Spinal cord (tissue), 10 donors: ENCODE data around the gene USP25. TPM values are rescaled to one million over a fixed set of nuclear protein-coding genes. Genes with fewer than 3 reads are reported as not detected.
"Not testable (repeated sequence)": the region's sequence is repeated elsewhere in the genome, so short reads cannot be mapped to it uniquely, and the experiment has no call there.

ENCODE experiments used
- DNase-seq, 6 donors: peaks; one replicate each; pipeline versions ENCODE4 v3.0.0 to v3.0.0-alpha.2; 2013 to 2015; ENCODE audit warnings: low spot score in 6 of 6, low read depth in 4 of 6
- H3K27ac ChIP-seq: one replicate; pipeline ENCODE4 v1.5.1; 2013; ENCODE audit warnings: low read depth, low read length, control low read depth
- H3K27me3 ChIP-seq: one replicate; pipeline ENCODE4 v1.6.1; 2013; ENCODE audit warnings: low read length; ENCODE audit not compliant: control insufficient read depth, insufficient read depth
- H3K36me3 ChIP-seq: one replicate; pipeline ENCODE4 v1.6.1; 2013; ENCODE audit warnings: low read length; ENCODE audit not compliant: control insufficient read depth, insufficient read depth
- H3K4me1 ChIP-seq: one replicate; pipeline ENCODE4 v1.6.1; 2013; ENCODE audit warnings: low read length; ENCODE audit not compliant: control insufficient read depth, insufficient read depth
- H3K4me3 ChIP-seq: one replicate; pipeline ENCODE4 v1.5.1; 2013; ENCODE audit warnings: low read depth, low read length, control low read depth
- H3K9me3 ChIP-seq: one replicate; pipeline ENCODE4 v1.6.1; 2013; ENCODE audit warnings: low read length; ENCODE audit not compliant: control insufficient read depth, insufficient read depth
- WGBS: methylation state at CpG from one replicate; pipeline ENCODE4 v1.1.5; 2013; ENCODE audit warnings: missing lambda C conversion rate; ENCODE audit not compliant: insufficient coverage; 5-methylcytosine and 5-hydroxymethylcytosine counted together
- polyA plus RNA-seq, 2 donors: library from polyadenylated mRNA; unstranded; fragments of 120-200 nt; gene quantifications; one replicate each; pipeline ENCODE4 v1.2.1, GENCODE V29; 2013; ENCODE audit not compliant: insufficient read length in 2 of 2
- total RNA-seq, 2 donors: library from RNA; depleted of rRNA in 1 of 2; stranded (reverse); fragments of 120-200 nt in 1 of 2; fragments of >200 nt in 1 of 2; gene quantifications; one replicate each; pipeline versions ENCODE4 v1.2.3 to v1.2.4, GENCODE V29; 2013 to 2014
- donor health status: healthy.

Gene USP25
- total and polyA plus RNA-seq, 4 donors, result 27.5 to 87.9 (median 52.8) TPM

GRCh38 chr21:15730484-15731242 lies 881 bp downstream of the USP25 start:
- peak overlapping the region; percentile 64 for H3K4me3 ChIP-seq
- 0% methylated on average over 19 of the region's 30 CpGs for WGBS
- no peaks in the 10 kb centered on the region for H3K9me3 ChIP-seq
- no peaks in the 10 kb centered on the region for H3K27me3 ChIP-seq
- H3K36me3 ChIP-seq, result no peaks in the 10 kb centered on the region
- peaks cover 3% of the 10 kb centered on the region for H3K4me1 ChIP-seq
- peak in 4 of 6 donors; percentile 8 to 74 (median 46) for DNase-seq
- peak overlapping the region; percentile 64 for H3K27ac ChIP-seq

- H3K9me3 ChIP-seq, result no peaks in the 10 kb centered on the region
- H3K27ac ChIP-seq, result no peak overlapping the region
- peak overlapping the region; percentile 64 for H3K4me3 ChIP-seq
- WGBS, result 3% methylated on average over 3 of the region's 4 CpGs
- H3K36me3 ChIP-seq, result no peaks in the 10 kb centered on the region
- H3K4me1 ChIP-seq, result peaks cover 3% of the 10 kb centered on the region
- no peak for DNase-seq
- H3K27me3 ChIP-seq, result no peaks in the 10 kb centered on the region
These were observed 1.4 kb downstream of the USP25 start for GRCh38 chr21:15731243-15731613.

DNA sequence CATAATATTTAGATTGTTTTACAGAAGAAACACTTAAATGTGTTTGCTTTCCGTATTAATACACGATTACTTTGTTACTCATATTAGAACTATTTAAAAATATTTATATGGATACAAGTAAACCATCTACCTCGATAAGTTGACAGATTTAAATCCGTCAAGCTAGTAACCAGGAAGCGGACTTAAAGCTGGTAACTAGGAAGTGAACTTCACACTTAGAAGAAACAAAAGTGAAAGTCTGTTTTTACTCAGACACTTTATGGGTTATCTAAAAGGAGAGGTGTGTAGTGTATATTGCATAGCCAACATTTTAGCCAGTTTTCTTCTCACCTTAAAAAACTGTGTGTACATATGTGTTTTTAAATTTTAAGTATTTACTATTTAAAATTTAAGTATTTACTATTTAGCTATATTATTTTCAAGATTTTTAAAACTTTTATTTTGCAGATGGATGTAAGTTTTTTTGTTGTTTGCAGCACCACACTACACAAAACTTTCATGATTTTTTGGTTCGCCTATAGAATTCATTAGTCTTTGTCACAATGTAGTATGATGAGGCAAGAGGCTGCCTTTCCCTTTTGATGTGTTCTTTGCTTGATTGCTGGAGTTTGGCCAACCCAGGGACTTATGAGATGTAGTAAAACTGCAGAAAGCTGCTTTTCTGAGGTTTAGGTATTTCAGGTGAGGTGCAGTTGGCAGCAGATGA lies 2.7 kb downstream of the USP25 start:
- Histone ChIP-seq H3K27ac (no peak overlapping the region), H3K4me3 (peak overlapping the region; percentile 64), H3K9me3 (no peaks in the 10 kb centered on the region), H3K27me3 (no peaks in the 10 kb centered on the region), H3K4me1 (peaks cover 3% of the 10 kb centered on the region), H3K36me3 (no peaks in the 10 kb centered on the region)
- peak in 1 of 6 donors; percentile 18 for DNase-seq
- WGBS, result no CpG with 5 or more reads among the region's 6 CpGs

- no peaks in the 10 kb centered on the region for H3K27me3 ChIP-seq
- WGBS, result no CpG with 5 or more reads among the region's 3 CpGs
- DNase-seq, result no peak
- no peaks in the 10 kb centered on the region for H3K36me3 ChIP-seq
- no peak overlapping the region for H3K4me3 ChIP-seq
- H3K9me3 ChIP-seq, result no peaks in the 10 kb centered on the region
- H3K4me1 ChIP-seq, result peaks cover 3% of the 10 kb centered on the region
- no peak overlapping the region for H3K27ac ChIP-seq
These were observed 3.2 kb downstream of the USP25 start for GRCh38 chr21:15732996-15733329.

GRCh38 chr21:15735409-15735808 lies 5.6 kb downstream of the USP25 start:
- no peak for DNase-seq
- Histone ChIP-seq H3K4me3 (no peak overlapping the region), H3K9me3 (no peaks in the 10 kb centered on the region), H3K27me3 (no peaks in the 10 kb centered on the region), H3K36me3 (no peaks in the 10 kb centered on the region), H3K27ac (no peak overlapping the region), H3K4me1 (no peaks in the 10 kb centered on the region)
- WGBS, result 100% methylated on average over 1 of the region's 2 CpGs

GRCh38 chr21:15735931-15736330 lies 6.1 kb downstream of the USP25 start:
- 83% methylated on average over 2 of the region's 4 CpGs for WGBS
- H3K4me1 ChIP-seq, result not testable (repeated sequence)

DNA sequence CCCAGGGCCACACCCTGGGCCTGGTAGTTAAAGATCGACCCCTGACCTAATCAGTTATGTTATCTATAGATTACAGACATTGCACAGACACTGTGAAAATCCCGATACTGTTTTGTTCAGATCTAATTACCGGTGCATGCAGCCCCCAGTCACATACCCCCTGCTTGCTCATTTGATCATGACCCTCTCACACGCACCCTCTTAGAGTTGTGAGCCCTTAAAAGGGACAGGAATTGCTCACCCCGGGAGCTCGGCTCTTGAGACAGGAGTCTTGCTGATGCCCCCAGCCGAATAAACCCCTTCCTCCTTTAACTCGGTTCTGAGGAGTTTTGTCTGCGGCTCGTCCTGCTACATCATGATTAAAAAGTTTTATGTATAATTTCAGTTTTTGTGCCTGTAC lies 9.0 kb downstream of the USP25 start:
- H3K27ac ChIP-seq, H3K9me3 ChIP-seq, DNase-seq, H3K27me3 ChIP-seq, H3K4me1 ChIP-seq, H3K4me3 ChIP-seq, H3K36me3 ChIP-seq: not testable (repeated sequence)
- 49% methylated on average over 2 of the region's 10 CpGs for WGBS

More at GRCh38 chr21:15735931-15736330, 6.1 kb downstream of the USP25 start:
- H3K4me3 ChIP-seq, DNase-seq, H3K27ac ChIP-seq, H3K36me3 ChIP-seq, H3K9me3 ChIP-seq, H3K27me3 ChIP-seq: not testable (repeated sequence)

GRCh38 chr21:15740383-15740782 lies 10.6 kb downstream of the USP25 start:
- H3K4me3 ChIP-seq, result no peak overlapping the region
- H3K9me3 ChIP-seq, result no peaks in the 10 kb centered on the region
- DNase-seq, result no peak
- no CpG with 5 or more reads among the region's 3 CpGs for WGBS
- no peaks in the 10 kb centered on the region for H3K27me3 ChIP-seq
- peaks cover 6% of the 10 kb centered on the region for H3K36me3 ChIP-seq
- H3K27ac ChIP-seq, result no peak overlapping the region
- H3K4me1 ChIP-seq, result no peaks in the 10 kb centered on the region

GRCh38 chr21:15741510-15741909 lies 11.7 kb downstream of the USP25 start:
- H3K4me1 ChIP-seq, result no peaks in the 10 kb centered on the region
- H3K27me3 ChIP-seq, result no peaks in the 10 kb centered on the region
- H3K4me3 ChIP-seq, result no peak overlapping the region
- H3K9me3 ChIP-seq, result no peaks in the 10 kb centered on the region
- no peak for DNase-seq
- WGBS, result no CpG with 5 or more reads among the region's 1 CpG
- H3K36me3 ChIP-seq, result peaks cover 6% of the 10 kb centered on the region
- H3K27ac ChIP-seq, result no peak overlapping the region
